Measurements from ENCODE around the gene PKP1. TPM values are rescaled to one million over a fixed set of nuclear protein-coding genes. Genes with fewer than 3 reads are reported as not detected.

The PKP1 gene
- total RNA-seq, 1 experiment from 2014 or later, result not detected

DNA sequence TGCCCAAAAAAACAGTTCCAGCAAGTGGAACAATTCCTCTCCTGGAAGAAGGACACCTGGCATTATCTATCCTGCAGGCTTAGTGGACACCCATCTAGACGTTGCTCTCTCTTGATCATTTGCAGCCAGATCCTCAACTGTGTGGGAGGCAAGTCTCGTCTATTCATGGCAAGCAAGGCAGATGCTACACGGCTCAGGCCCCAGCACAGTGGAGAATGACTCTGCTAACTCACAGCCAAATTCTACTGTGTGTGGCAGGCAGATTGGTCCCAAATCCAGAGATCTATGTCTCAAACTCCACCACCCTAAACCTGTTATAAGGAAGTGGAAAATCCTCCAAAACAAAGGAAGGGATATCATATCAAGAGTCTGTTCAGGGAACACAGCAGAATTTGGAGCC, 87.2 kb downstream of the PKP1 start:
- TF ChIP-seq, protein P1, sequence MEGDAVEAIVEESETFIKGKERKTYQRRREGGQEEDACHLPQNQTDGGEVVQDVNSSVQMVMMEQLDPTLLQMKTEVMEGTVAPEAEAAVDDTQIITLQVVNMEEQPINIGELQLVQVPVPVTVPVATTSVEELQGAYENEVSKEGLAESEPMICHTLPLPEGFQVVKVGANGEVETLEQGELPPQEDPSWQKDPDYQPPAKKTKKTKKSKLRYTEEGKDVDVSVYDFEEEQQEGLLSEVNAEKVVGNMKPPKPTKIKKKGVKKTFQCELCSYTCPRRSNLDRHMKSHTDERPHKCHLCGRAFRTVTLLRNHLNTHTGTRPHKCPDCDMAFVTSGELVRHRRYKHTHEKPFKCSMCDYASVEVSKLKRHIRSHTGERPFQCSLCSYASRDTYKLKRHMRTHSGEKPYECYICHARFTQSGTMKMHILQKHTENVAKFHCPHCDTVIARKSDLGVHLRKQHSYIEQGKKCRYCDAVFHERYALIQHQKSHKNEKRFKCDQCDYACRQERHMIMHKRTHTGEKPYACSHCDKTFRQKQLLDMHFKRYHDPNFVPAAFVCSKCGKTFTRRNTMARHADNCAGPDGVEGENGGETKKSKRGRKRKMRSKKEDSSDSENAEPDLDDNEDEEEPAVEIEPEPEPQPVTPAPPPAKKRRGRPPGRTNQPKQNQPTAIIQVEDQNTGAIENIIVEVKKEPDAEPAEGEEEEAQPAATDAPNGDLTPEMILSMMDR (IDR thresholded peaks at IDR 0.05; ENCODE audit: insufficient read depth in 1 of 2, low read depth in 1 of 2, low read length in 1 of 2, severe bottlenecking in 1 of 2, unreplicated experiment in 1 of 2), result no peak
- Histone ChIP-seq H3K27me3 (replicated peaks; ENCODE audit: control insufficient read depth, insufficient read depth, low read length) (no peaks in the 10 kb centered on the region), H3K36me3 (ENCODE audit: control insufficient read depth, insufficient read depth, low read length) (no peaks in the 10 kb centered on the region), H3K9me3 (no peaks in the 10 kb centered on the region), H3K4me3 (ENCODE audit: low read depth, low read length) (no peak overlapping the region), H3K4me1 (peaks cover 15% of the 10 kb centered on the region)
- Mint-ChIP-seq H3K36me3 (ENCODE audit: insufficient read depth, unreplicated experiment) (no peaks in the 10 kb centered on the region), H3K4me3 (ENCODE audit: unreplicated experiment) (no peak overlapping the region), H3K4me1 (ENCODE audit: low read depth, unreplicated experiment) (peaks cover 16% of the 10 kb centered on the region), H3K9me3 (ENCODE audit: unreplicated experiment) (no peaks in the 10 kb centered on the region), H3K27ac (ENCODE audit: unreplicated experiment) (no peak overlapping the region), H3K27me3 (ENCODE audit: insufficient read depth, unreplicated experiment) (peaks cover 11% of the 10 kb centered on the region)
- ChIA-PET CTCF (no interaction called here), POLR2A (no interaction called here)
- intact Hi-C loops (cut with micrococcal nuclease; ENCODE audit: unreplicated experiment), result no loop called here
- no peak for DNase-seq
- no TSS peak for BruUV-seq (replicated peaks)

DNA sequence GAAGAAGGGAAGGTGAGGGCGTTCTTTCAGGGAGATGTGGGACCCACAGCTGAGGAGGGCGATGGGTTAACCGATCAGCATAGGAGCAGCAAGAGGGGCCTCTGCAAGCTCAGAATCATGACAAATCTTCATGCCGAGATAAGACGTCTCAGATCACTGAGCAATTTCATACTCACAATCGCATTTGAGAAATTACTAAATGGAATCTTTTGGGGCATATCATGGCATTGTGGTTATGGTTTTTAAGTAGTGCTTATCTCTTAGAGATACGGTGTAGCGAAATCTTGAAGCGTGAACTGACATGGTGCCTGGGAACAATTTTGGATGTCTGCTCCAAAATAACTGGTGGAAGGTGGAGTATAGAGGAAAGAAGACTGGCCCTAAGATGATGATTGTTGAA, 88.0 kb downstream of the PKP1 start:
- ChIA-PET POLR2A (interaction anchor here (0.6 kb wide), 1 partner anchor 94 kb away, joined by 4 read pairs; no protein-coding TSS in a partner anchor), CTCF (interaction anchor here (1.2 kb wide), 1 partner anchor 25 kb away, joined by 3 read pairs; no protein-coding TSS in a partner anchor)
- DNase-seq, result no peak
- TF ChIP-seq, protein P1 (IDR thresholded peaks at IDR 0.05; ENCODE audit: insufficient read depth in 1 of 2, low read depth in 1 of 2, low read length in 1 of 2, severe bottlenecking in 1 of 2, unreplicated experiment in 1 of 2), result no peak
- no peaks in the 10 kb centered on the region for H3K36me3 ChIP-seq (ENCODE audit: control insufficient read depth, insufficient read depth, low read length)
- intact Hi-C loops (cut with micrococcal nuclease; ENCODE audit: unreplicated experiment), result no loop called here
- Mint-ChIP-seq H3K27ac (ENCODE audit: unreplicated experiment) (no peak overlapping the region), H3K4me3 (ENCODE audit: unreplicated experiment) (no peak overlapping the region), H3K36me3 (ENCODE audit: insufficient read depth, unreplicated experiment) (no peaks in the 10 kb centered on the region), H3K9me3 (ENCODE audit: unreplicated experiment) (no peaks in the 10 kb centered on the region), H3K27me3 (ENCODE audit: insufficient read depth, unreplicated experiment) (peaks cover 11% of the 10 kb centered on the region), H3K4me1 (ENCODE audit: low read depth, unreplicated experiment) (peaks cover 21% of the 10 kb centered on the region)
- H3K4me1 ChIP-seq, result peaks cover 23% of the 10 kb centered on the region
- no peak overlapping the region for H3K4me3 ChIP-seq (ENCODE audit: low read depth, low read length)
- BruUV-seq (replicated peaks), result no TSS peak
- H3K27me3 ChIP-seq (replicated peaks; ENCODE audit: control insufficient read depth, insufficient read depth, low read length), result no peaks in the 10 kb centered on the region
- H3K9me3 ChIP-seq, result no peaks in the 10 kb centered on the region

DNA sequence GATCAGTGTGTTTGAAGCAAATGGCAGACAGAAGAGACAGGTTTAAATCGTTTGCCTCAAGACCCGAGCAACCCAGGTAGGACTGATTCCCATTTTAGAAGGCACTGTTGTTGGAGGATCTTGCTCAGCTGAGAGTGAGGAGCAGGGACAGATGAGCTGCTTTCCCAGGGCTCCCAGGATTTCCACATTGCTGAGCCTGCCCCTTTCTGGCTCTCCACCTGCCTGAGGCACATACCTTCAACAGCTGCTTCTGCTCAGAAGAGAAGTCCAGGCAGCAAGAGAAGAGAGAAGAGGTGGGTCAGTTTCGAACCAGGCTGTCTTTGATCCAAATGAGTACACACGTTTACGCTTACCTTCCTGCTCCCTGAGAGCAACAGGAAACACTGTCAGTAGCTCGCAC, 88.5 kb downstream of the PKP1 start:
- Histone ChIP-seq H3K27me3 (replicated peaks; ENCODE audit: control insufficient read depth, insufficient read depth, low read length) (no peaks in the 10 kb centered on the region), H3K4me3 (ENCODE audit: low read depth, low read length) (no peak overlapping the region), H3K9me3 (no peaks in the 10 kb centered on the region), H3K4me1 (peaks cover 28% of the 10 kb centered on the region), H3K36me3 (ENCODE audit: control insufficient read depth, insufficient read depth, low read length) (no peaks in the 10 kb centered on the region)
- TF ChIP-seq, protein P1 (IDR thresholded peaks at IDR 0.05; ENCODE audit: insufficient read depth in 1 of 2, low read depth in 1 of 2, low read length in 1 of 2, severe bottlenecking in 1 of 2, unreplicated experiment in 1 of 2), result no peak
- H3K9me3 Mint-ChIP-seq (ENCODE audit: unreplicated experiment), result no peaks in the 10 kb centered on the region
- ChIA-PET CTCF (interaction anchor here (0.6 to 1.2 kb wide), 2 partner anchors 11 to 25 kb away, joined by 3 read pairs; no protein-coding TSS in a partner anchor), POLR2A (interaction anchor here (0.5 to 0.6 kb wide), 2 partner anchors 95 to 97 kb away, joined by 4 to 5 read pairs; partner anchors contain the start of gene PHLDA3)
- no TSS peak for BruUV-seq (replicated peaks)
- peaks cover 11% of the 10 kb centered on the region for H3K27me3 Mint-ChIP-seq (ENCODE audit: insufficient read depth, unreplicated experiment)
- intact Hi-C loops (cut with micrococcal nuclease; ENCODE audit: unreplicated experiment), result no loop called here
- H3K4me3 Mint-ChIP-seq (ENCODE audit: unreplicated experiment), result no peak overlapping the region
- peaks cover 25% of the 10 kb centered on the region for H3K4me1 Mint-ChIP-seq (ENCODE audit: low read depth, unreplicated experiment)
- H3K27ac Mint-ChIP-seq (ENCODE audit: unreplicated experiment), result no peak overlapping the region
- DNase-seq, result no peak
- H3K36me3 Mint-ChIP-seq (ENCODE audit: insufficient read depth, unreplicated experiment), result peaks cover 3% of the 10 kb centered on the region
